ENCODE measurements around the gene SLC16A10.
"Not testable (repeated sequence)": the region's sequence is repeated elsewhere in the genome, so short reads cannot be mapped to it uniquely, and the experiment has no call there.

DNA sequence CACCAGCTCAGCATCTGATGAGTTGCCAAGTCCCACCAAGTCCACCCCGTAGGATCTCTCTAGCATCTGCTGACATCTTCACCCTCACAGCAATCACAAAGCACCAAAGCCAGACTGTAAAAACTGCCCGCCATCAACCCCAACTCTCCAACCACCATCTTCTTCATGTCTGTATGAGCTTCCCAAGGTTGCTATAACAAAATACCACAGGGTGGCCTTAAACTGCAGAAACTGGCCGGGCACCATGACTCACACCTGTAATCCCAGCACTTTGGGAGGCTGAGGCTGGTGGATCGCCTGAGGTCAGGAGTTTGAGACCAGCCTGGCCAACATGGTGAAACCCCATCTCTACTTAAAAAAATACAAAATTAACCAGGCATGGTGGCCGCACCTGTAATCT is 25.3 kb upstream of the SLC16A10 start:
- not testable (repeated sequence) for TF ChIP-seq POLR2A, POLR2AphosphoS5, POU2F2, TAF1 (IDR thresholded peaks at IDR 0.05; ENCODE audit: low read depth, low read length)
